ENCODE measurements around the gene CD164L2.

CD164L2 gene

GRCh38 chr1:27342778-27343638, 40.1 kb downstream of the CD164L2 start (continued):
- TF ChIP-seq POU6F1 (CRISPR knock-in tag; IDR thresholded peaks at IDR 0.05; ENCODE audit: borderline replicate concordance, low read depth), result no peak

GRCh38 chr1:27342391-27342777, 40.7 kb downstream of the CD164L2 start:
- TF ChIP-seq RARB (CRISPR knock-in tag; IDR thresholded peaks at IDR 0.05) (no peak), GLIS3 (CRISPR knock-in tag; IDR thresholded peaks at IDR 0.05) (no peak), ESRRG (CRISPR knock-in tag; IDR thresholded peaks at IDR 0.05) (no peak), TCF4 (CRISPR knock-in tag; IDR thresholded peaks at IDR 0.05; ENCODE audit: borderline replicate concordance) (no peak), OSR1 (CRISPR knock-in tag; IDR thresholded peaks at IDR 0.05) (no peak), ZFP3 (CRISPR knock-in tag; IDR thresholded peaks at IDR 0.05) (no peak), ZC3H10 (CRISPR knock-in tag; IDR thresholded peaks at IDR 0.05) (no peak), SNAI2 (CRISPR knock-in tag; IDR thresholded peaks at IDR 0.05) (no peak), TOX (CRISPR knock-in tag; IDR thresholded peaks at IDR 0.05; ENCODE audit: borderline replicate concordance) (no peak), ISL1 (CRISPR knock-in tag; IDR thresholded peaks at IDR 0.05) (no peak), TSHZ2 (CRISPR knock-in tag; IDR thresholded peaks at IDR 0.05) (no peak), BACH2 (CRISPR knock-in tag; IDR thresholded peaks at IDR 0.05; ENCODE audit: borderline replicate concordance) (no peak), ZFP30 (CRISPR knock-in tag; IDR thresholded peaks at IDR 0.05) (no peak), ZNF70 (CRISPR knock-in tag; IDR thresholded peaks at IDR 0.05) (no peak)
- ATAC-seq, result no peak

GRCh38 chr1:27341525-27342252, 41.4 kb downstream of the CD164L2 start, which contains the start of gene SYTL1:
Gene SYTL1 (plus strand): TSS chr1:27342022. CDS start chr1:27345335, 3,313 bp downstream.
- TF ChIP-seq GLIS3 (CRISPR knock-in tag; IDR thresholded peaks at IDR 0.05) (no peak), SNAI2 (CRISPR knock-in tag; IDR thresholded peaks at IDR 0.05) (no peak), ISL1 (CRISPR knock-in tag; IDR thresholded peaks at IDR 0.05) (no peak), POU6F1 (CRISPR knock-in tag; IDR thresholded peaks at IDR 0.05; ENCODE audit: borderline replicate concordance, low read depth) (no peak), ZFP3 (CRISPR knock-in tag; IDR thresholded peaks at IDR 0.05) (no peak), TCF4 (CRISPR knock-in tag; IDR thresholded peaks at IDR 0.05; ENCODE audit: borderline replicate concordance) (no peak), CSRNP3 (CRISPR knock-in tag; IDR thresholded peaks at IDR 0.05) (no peak), PPARA (CRISPR knock-in tag; IDR thresholded peaks at IDR 0.05; ENCODE audit: borderline replicate concordance) (no peak), ZNF8 (CRISPR knock-in tag; IDR thresholded peaks at IDR 0.05) (no peak), ZC3H10 (CRISPR knock-in tag; IDR thresholded peaks at IDR 0.05) (no peak), RARB (CRISPR knock-in tag; IDR thresholded peaks at IDR 0.05) (no peak), ARNTL (CRISPR knock-in tag; IDR thresholded peaks at IDR 0.05; ENCODE audit: borderline replicate concordance, low read depth) (no peak)
- ATAC-seq, result peak; percentile 86
